T-cell (primary cell): ENCODE measurements around the gene CHD9NB. TPM values are rescaled to one million over a fixed set of nuclear protein-coding genes. Genes with fewer than 3 reads are reported as not detected.

Source experiments
- ATAC-seq, 4 experiments: fragments of 200-7000 bp in 3 of 4; fragments of 150-1000 bp in 1 of 4; cut with Tn5 transposase; replicated peaks in 1 of 4; 1 replicate in 3 of 4; 2 replicates in 1 of 4; pipeline ENCODE4 v1.10.0; 2021; ENCODE audit warnings: moderate library complexity in 3 of 4, mild to moderate bottlenecking in 2 of 4, moderate number of reproducible peaks in 1 of 4
- CTCF ChIA-PET, 2 donors: fragments of 300-600 bp; sonication (Branson Sonifier 250); formaldehyde crosslinking; loops; one replicate each; lab custom pipeline; 2022; ENCODE audit warnings: antibody characterized with exemption in 2 of 2; lab: Charles Lee
- POLR2A ChIA-PET, 2 donors: fragments of 300-600 bp; sonication (Branson Sonifier 250); formaldehyde crosslinking; loops; one replicate each; lab custom pipeline; 2022; ENCODE audit warnings: antibody characterized with exemption in 2 of 2; lab: Charles Lee
- DNase-seq, 35 experiments: peaks; one replicate each; pipeline versions ENCODE4 v3.0.0 to v3.0.0-alpha.2; 2013 to 2023
- H3K27ac ChIP-seq: one replicate; pipeline ENCODE4 v1.5.1; 2013; ENCODE audit warnings: low read length
- H3K27me3 ChIP-seq, 2 experiments: replicated peaks in 1 of 2; 1 replicate in 1 of 2; 2 replicates in 1 of 2; pipeline versions ENCODE4 v1.6.1 to v1.7.0; 2013; ENCODE audit warnings: low read length in 1 of 2, mixed read lengths in 1 of 2; ENCODE audit not compliant: control insufficient read depth in 2 of 2, insufficient read depth in 2 of 2; ENCODE audit errors: extremely low read depth in 1 of 2
- H3K36me3 ChIP-seq, 2 donors: 1 replicate in 1 of 2; 2 replicates in 1 of 2; pipeline versions ENCODE4 v1.6.1 to v1.7.0; 2013; ENCODE audit warnings: low read length in 1 of 2; ENCODE audit not compliant: control insufficient read depth in 2 of 2, insufficient read depth in 1 of 2; ENCODE audit errors: extremely low read depth in 1 of 2
- H3K4me1 ChIP-seq, 2 experiments: 1 replicate in 1 of 2; 2 replicates in 1 of 2; pipeline versions ENCODE4 v1.6.1 to v1.7.0; 2013; ENCODE audit warnings: low read length in 2 of 2, mixed read lengths in 1 of 2; ENCODE audit not compliant: insufficient read depth in 2 of 2, control insufficient read depth in 1 of 2; ENCODE audit errors: extremely low read depth in 1 of 2
- H3K4me3 ChIP-seq, 2 donors: 1 replicate in 1 of 2; 2 replicates in 1 of 2; pipeline versions ENCODE4 v1.5.1 to v1.7.0; 2013; ENCODE audit warnings: mild to moderate bottlenecking in 2 of 2, low read length in 1 of 2, moderate library complexity in 1 of 2; ENCODE audit not compliant: control insufficient read depth in 1 of 2; ENCODE audit errors: extremely low read depth in 1 of 2
- H3K9me3 ChIP-seq: 2 replicates; pipeline ENCODE4 v1.7.0; 2013
- H3K27ac Mint-ChIP-seq, 2 donors: one replicate each; pipeline ENCODE4 v1.8.0; 2020 to 2021; ENCODE audit warnings: mild to moderate bottlenecking in 2 of 2, mixed read lengths in 2 of 2
- H3K27me3 Mint-ChIP-seq, 2 donors: one replicate each; pipeline ENCODE4 v1.8.0; 2021 to 2022; ENCODE audit warnings: mixed read lengths in 2 of 2
- H3K36me3 Mint-ChIP-seq: one replicate; pipeline ENCODE4 v1.8.0; 2021; ENCODE audit warnings: mixed read lengths
- H3K4me1 Mint-ChIP-seq, 3 donors: one replicate each; pipeline ENCODE4 v1.8.0; 2020 to 2022; ENCODE audit warnings: mixed read lengths in 3 of 3, mild to moderate bottlenecking in 1 of 3
- H3K4me3 Mint-ChIP-seq, 3 donors: one replicate each; pipeline ENCODE4 v1.8.0; 2020 to 2022; ENCODE audit warnings: mild to moderate bottlenecking in 3 of 3, mixed read lengths in 3 of 3, moderate library complexity in 3 of 3
- H3K9me3 Mint-ChIP-seq, 3 donors: one replicate each; pipeline ENCODE4 v1.8.0; 2020 to 2022; ENCODE audit warnings: mixed read lengths in 3 of 3
- WGBS: methylation state at CpG from one replicate; pipeline ENCODE4 v1.1.5; 2013; ENCODE audit warnings: missing lambda C conversion rate; ENCODE audit not compliant: insufficient coverage; 5-methylcytosine and 5-hydroxymethylcytosine counted together
- total RNA-seq, 35 experiments: library from RNA in 6 of 35; stranded (reverse) in 6 of 35; fragments of 120-200 nt in 1 of 35; gene quantifications; one replicate each; pipeline versions ENCODE4 v1.2.1 to v1.2.4 and lab custom pipeline; 2013 to 2026

CHD9NB gene
- not detected for total RNA-seq
- not detected for total RNA-seq (2013)
- total RNA-seq (lab: John Stamatoyannopoulos, UW): 0 to 0.13 (median 0) reads per million in 29 experiments

DNA sequence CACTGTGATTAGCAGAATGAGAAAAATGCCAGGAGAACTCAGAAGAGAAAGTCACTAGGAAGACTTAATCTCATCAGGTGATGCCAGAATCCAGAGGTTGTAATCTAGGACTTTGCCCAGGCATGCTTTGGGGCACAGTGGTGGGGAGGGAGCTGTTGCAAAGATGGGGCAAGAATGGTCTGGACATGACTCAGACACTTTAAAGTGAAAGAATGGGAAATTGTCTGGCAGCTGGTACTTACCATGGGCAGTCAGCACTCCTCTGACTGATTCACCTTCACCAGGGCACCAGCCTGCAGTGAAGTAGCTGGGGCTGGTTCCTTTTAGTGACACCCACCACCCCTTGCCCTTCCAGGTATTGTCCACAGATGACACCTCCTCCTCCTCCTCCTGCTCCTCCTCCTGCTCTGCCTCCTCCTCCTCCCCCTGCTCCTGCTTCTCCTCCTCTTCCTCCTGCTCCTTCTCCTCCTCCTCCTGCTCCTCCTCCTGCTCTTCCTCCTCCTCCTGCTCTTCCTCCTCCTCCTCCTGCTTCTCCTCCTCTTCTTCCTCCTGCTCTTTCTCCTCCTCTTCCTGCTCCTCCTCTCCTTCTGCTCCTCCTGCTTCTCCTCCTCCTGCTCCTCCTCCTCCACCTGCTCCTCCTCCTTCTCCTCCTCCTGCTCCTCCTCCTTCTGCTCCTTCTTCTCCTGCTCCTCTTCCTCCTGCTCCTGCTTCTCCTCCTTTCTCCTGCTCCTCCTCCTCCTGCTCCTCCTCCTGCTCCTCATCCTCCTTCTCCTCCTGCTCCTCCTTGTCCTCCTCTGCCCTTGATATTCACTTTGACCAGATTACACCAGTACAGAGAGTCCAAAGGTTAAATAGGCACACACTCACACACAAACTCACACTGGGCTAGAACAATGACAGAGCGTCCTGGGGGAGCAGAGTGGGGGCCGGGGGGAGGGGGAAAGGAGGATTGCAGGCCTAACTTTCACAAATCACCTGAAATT lies at the start of gene CHD9NB:
Gene CHD9NB, minus strand, starts transcription at position 379 of the 983 bp plus-strand sequence. CDS start 8,739 bp downstream, outside the sequence.
- POLR2A ChIA-PET: no interaction called here
- Histone ChIP-seq H3K9me3 (no peaks in the 10 kb centered on the region), H3K4me1 (peaks cover 5 to 22% of the 10 kb centered on the region in 2 experiments), H3K4me3 (no peak within 1 kb of the TSS), H3K27ac (no peak within 1 kb of the TSS), H3K36me3 (no peaks in the 10 kb centered on the region), H3K27me3 (peaks cover 0 to 14% of the 10 kb centered on the region in 2 experiments)
- Mint-ChIP-seq H3K4me3 (peak within 1 kb of the TSS in 1 of 3 donors; percentile 31), H3K27me3 (peaks cover 0 to 5% of the 10 kb centered on the region in 2 donors), H3K36me3 (no peaks in the 10 kb centered on the region), H3K4me1 (peaks cover 14 to 22% (median 17%) of the 10 kb centered on the region in 3 donors), H3K9me3 (no peaks in the 10 kb centered on the region), H3K27ac (no peak within 1 kb of the TSS)
- ATAC-seq (no peak), DNase-seq (no peak)
- CTCF ChIA-PET: interaction anchor here (0.5 to 2.2 kb wide), 4 partner anchors 11 to 231 kb away, joined by 3 to 13 read pairs (median 4); no protein-coding TSS in a partner anchor
- no CpG with 5 or more reads among the region's 2 CpGs for WGBS

DNA sequence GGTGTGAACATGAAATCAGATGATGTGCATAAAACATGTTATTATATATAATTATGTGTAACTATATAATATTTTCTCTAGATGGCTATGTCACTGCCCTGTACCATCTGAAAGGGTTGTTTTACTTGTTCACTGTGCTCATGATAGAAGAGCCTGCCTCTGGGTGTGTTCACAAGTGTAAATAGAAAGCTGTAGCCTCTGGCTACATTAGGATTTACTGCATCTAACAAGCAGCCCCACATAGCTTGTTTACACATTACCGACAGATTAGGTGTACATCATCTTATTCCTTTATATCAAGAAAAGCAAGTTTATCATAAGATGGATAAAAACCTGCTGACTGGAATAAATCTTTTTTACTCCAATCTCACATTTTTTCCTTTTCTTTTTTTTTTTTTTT lies 48.2 kb upstream of the CHD9NB start:
- CTCF ChIA-PET: interaction anchor here in 1 of 2 donors (0.8 kb wide), 1 partner anchor 43 kb away, joined by 5 read pairs; no protein-coding TSS in a partner anchor
- H3K4me1 ChIP-seq: peaks cover 0 to 28% of the 10 kb centered on the region in 2 experiments
- Mint-ChIP-seq H3K9me3 (no peaks in the 10 kb centered on the region), H3K27ac (peak overlapping the region in 1 of 2 donors; percentile 90), H3K4me1 (peaks cover 19 to 28% (median 21%) of the 10 kb centered on the region in 3 donors), H3K36me3 (no peaks in the 10 kb centered on the region), H3K27me3 (no peaks in the 10 kb centered on the region), H3K4me3 (peak overlapping the region in 1 of 3 donors; percentile 88)
- no peaks in the 10 kb centered on the region for H3K36me3 ChIP-seq
- ATAC-seq: no peak
- no peak overlapping the region for H3K27ac ChIP-seq
- POLR2A ChIA-PET: no interaction called here
- H3K27me3 ChIP-seq: no peaks in the 10 kb centered on the region
- no peak for DNase-seq
- no peak overlapping the region for H3K4me3 ChIP-seq
- H3K9me3 ChIP-seq: no peaks in the 10 kb centered on the region
- no CpG with 5 or more reads among the region's 1 CpG for WGBS

DNA sequence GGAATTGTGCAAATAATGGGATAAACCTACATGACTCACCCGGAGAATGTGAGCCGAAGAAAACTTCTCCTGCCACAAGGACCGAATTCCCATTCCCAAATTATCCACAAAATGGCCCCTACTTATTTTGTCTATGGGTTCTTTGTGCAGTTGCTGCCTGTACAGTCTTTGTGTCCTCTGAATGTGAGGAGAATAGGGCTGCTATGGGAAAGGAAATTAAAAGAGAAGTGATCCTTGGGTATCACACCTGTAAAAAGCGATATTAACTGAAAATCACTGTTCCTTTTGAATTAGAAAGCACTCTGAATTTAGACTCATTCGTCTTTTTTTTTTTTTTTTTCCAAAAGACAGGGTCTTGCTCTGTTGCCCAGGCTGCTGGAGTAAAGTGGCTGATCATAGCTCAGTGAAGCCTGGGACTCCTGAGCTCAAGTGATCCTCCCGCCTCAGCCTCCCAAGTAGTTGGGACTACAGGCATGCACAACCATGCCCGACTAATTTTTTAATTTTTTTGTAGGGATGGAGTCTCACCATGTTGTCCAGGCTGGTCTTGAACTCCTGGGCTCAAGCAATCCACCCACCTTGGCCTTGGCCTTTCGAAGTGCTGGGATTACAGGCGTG lies 47.5 kb upstream of the CHD9NB start:
- Mint-ChIP-seq H3K27me3 (no peaks in the 10 kb centered on the region), H3K4me1 (peaks cover 19 to 28% (median 21%) of the 10 kb centered on the region in 3 donors), H3K36me3 (no peaks in the 10 kb centered on the region), H3K9me3 (no peaks in the 10 kb centered on the region), H3K27ac (peak overlapping the region; percentile 89 to 90), H3K4me3 (peak overlapping the region; percentile 86 to 88 (median 88))
- H3K36me3 ChIP-seq: no peaks in the 10 kb centered on the region
- ChIA-PET POLR2A (no interaction called here), CTCF (interaction anchor here in 1 of 2 donors (0.8 kb wide), 1 partner anchor 42 kb away, joined by 5 read pairs; no protein-coding TSS in a partner anchor)
- peak overlapping the region; percentile 74 for H3K27ac ChIP-seq
- DNase-seq (no peak), ATAC-seq (no peak)
- H3K4me1 ChIP-seq: peaks cover 0 to 28% of the 10 kb centered on the region in 2 experiments
- 100% methylated on average over 1 of the region's 9 CpGs for WGBS
- H3K27me3 ChIP-seq: no peaks in the 10 kb centered on the region
- peak overlapping the region in 1 of 2 donors; percentile 46 for H3K4me3 ChIP-seq
- no peaks in the 10 kb centered on the region for H3K9me3 ChIP-seq

DNA sequence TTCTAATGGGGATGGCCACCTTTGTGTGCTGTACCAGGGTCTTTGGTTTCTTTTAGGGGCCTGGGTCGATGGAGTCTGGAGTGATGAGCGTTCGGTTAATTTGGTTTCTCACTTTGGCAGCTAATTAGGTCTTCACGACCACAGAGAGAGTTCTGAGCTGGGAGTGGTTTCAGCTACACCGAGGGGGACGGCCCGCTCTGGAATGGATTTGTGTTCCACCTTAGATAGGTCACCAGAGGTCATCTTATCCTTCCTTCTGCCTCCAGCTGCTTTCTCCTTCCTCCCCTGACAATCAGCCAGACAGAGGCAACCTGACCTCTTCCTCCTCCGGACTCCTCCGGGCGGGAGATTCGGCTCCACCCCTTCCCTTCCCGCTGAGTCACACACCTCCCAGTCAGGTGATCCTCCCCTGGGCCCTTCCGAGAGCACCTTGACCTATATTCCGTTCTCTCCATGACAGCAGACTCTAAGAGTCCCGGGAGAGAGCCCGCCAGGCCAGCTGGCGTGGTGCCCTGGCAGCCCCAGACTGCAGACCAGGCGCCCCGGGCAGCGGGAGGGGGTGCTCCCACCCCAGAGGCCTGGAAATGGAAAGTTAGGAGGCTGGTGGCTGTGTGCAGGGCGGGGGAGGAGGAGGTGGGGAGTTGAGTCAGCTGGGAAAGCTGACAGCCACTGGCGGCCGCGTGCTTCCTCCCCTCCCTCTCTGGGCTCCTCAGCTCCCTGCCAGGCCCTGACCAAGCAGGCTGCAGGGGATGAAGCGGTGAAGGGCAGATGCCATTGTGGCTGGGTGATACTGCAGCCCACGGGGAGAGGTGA lies 46.8 kb upstream of the CHD9NB start:
- CTCF ChIA-PET: interaction anchor here in 1 of 2 donors (0.6 to 1.4 kb wide), 3 partner anchors 30 to 404 kb away, joined by 4 to 7 read pairs (median 5); partner anchors contain the start of gene CHD9
- ATAC-seq: peak; percentile 71 to 78 (median 76)
- DNase-seq: peak; percentile 4 to 68 (median 31)
- no peaks in the 10 kb centered on the region for H3K9me3 Mint-ChIP-seq
- peak overlapping the region; percentile 46 to 55 for H3K4me3 ChIP-seq
- POLR2A ChIA-PET: no interaction called here
- H3K4me3 Mint-ChIP-seq: peak overlapping the region; percentile 86 to 88 (median 88)
- H3K27ac Mint-ChIP-seq: peak overlapping the region; percentile 89 to 90
- H3K9me3 ChIP-seq: no peaks in the 10 kb centered on the region
- H3K4me1 ChIP-seq: peaks cover 0 to 28% of the 10 kb centered on the region in 2 experiments
- H3K27me3 Mint-ChIP-seq: no peaks in the 10 kb centered on the region
- 9% methylated on average over 9 of the region's 26 CpGs for WGBS
- no peaks in the 10 kb centered on the region for H3K27me3 ChIP-seq
- no peaks in the 10 kb centered on the region for H3K36me3 ChIP-seq
- H3K27ac ChIP-seq: peak overlapping the region; percentile 74
- H3K36me3 Mint-ChIP-seq: no peaks in the 10 kb centered on the region
- peaks cover 19 to 32% (median 21%) of the 10 kb centered on the region in 3 donors for H3K4me1 Mint-ChIP-seq

DNA sequence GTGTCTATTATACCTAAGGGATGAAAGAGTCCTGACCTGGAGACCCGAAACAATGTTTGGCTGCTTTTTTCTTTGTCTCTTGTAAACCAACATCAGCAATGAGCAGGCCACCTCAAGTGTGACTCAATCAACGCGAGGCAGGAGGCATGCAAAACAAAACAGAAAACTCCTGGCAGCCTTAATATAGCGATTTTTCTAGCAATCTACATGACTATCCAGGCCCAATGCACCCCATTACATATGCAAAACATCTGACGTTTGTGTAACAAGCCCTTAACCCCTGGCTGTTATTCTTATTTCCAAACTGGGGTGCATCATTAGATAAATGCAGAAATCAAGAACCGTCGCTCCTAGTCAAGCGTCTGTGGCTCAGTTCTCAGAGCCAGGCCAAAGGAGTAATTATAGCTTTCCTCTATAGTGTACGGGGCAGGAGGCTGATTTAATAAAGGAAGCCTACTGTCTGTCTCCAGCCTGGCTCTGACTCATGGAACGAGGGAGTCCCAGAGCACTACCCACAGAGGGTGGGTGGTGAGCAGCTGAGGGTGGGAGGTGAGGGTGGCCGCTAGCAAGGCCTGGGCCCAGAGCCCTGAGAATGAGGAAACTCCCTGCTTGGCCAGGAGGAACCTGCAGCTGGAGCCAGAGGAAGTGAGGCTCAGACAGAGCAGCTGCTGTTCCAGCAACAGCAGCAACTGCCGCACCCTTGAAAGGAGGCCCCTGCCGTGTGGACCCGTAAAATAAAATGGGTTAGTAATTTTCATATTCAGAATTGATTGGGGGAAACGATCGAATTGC lies 46.0 kb upstream of the CHD9NB start:
- ChIA-PET CTCF (interaction anchor here in 1 of 2 donors (1.0 to 1.4 kb wide), 2 partner anchors 31 to 44 kb away, joined by 5 to 7 read pairs; partner anchors contain the start of gene CHD9), POLR2A (interaction anchor here in 1 of 2 donors (0.6 kb wide), 1 partner anchor 33 kb away, joined by 5 read pairs; no protein-coding TSS in a partner anchor)
- Histone ChIP-seq H3K36me3 (no peaks in the 10 kb centered on the region), H3K27me3 (no peaks in the 10 kb centered on the region), H3K4me1 (peaks cover 0 to 35% of the 10 kb centered on the region in 2 experiments), H3K27ac (peak overlapping the region; percentile 74), H3K4me3 (peak overlapping the region; percentile 46 to 55), H3K9me3 (no peaks in the 10 kb centered on the region)
- ATAC-seq (peak; percentile 66 to 75 (median 68)), DNase-seq (peak; percentile 1 to 67 (median 27))
- Mint-ChIP-seq H3K9me3 (no peaks in the 10 kb centered on the region), H3K27ac (peak overlapping the region; percentile 89 to 90), H3K4me1 (peaks cover 24 to 40% (median 28%) of the 10 kb centered on the region in 3 donors), H3K27me3 (no peaks in the 10 kb centered on the region), H3K36me3 (no peaks in the 10 kb centered on the region), H3K4me3 (peak overlapping the region; percentile 86 to 88 (median 88))
- 25% methylated on average over 10 of the region's 16 CpGs for WGBS
